ENCODE data around the gene STPG1.

Gene STPG1

GRCh38 chr1:24347159-24347934, 66.2 kb downstream of the STPG1 start:
- no peak for DNase-seq (ENCODE audit: insufficient read length)
- no peak for TF ChIP-seq POLR2A (IDR thresholded peaks at IDR 0.05; ENCODE audit: low read depth, low read length)
- no peak for FAIRE-seq

- no peak for TF ChIP-seq POLR2AphosphoS5 (IDR thresholded peaks at IDR 0.05; ENCODE audit: low read depth, low read length)
- TF ChIP-seq TAF1 (IDR thresholded peaks at IDR 0.05; ENCODE audit: borderline replicate concordance, low read depth, low read length), result no peak
- TF ChIP-seq POLR2A (IDR thresholded peaks at IDR 0.05; ENCODE audit: low read depth, low read length), result no peak
- FAIRE-seq, result no peak
These were observed 68.2 kb downstream of the STPG1 start for GRCh38 chr1:24345334-24345733.

GRCh38 chr1:24344090-24344742, 69.4 kb downstream of the STPG1 start:
- FAIRE-seq (no peak), DNase-seq (ENCODE audit: insufficient read length) (no peak)
- no peak for TF ChIP-seq POLR2A (IDR thresholded peaks at IDR 0.05; ENCODE audit: low read depth, low read length)
- no peak for TF ChIP-seq TAF1 (IDR thresholded peaks at IDR 0.05; ENCODE audit: borderline replicate concordance, low read depth, low read length)
- TF ChIP-seq POLR2AphosphoS5 (IDR thresholded peaks at IDR 0.05; ENCODE audit: low read depth, low read length), result no peak

More at GRCh38 chr1:24345334-24345733, 68.2 kb downstream of the STPG1 start:
- DNase-seq (ENCODE audit: insufficient read length), result no peak

GRCh38 chr1:24343412-24344089, 70.0 kb downstream of the STPG1 start:
- FAIRE-seq, result no peak

GRCh38 chr1:24341260-24341659, 72.3 kb downstream of the STPG1 start:
- DNase-seq (ENCODE audit: insufficient read length), result no peak
- FAIRE-seq, result no peak
- TF ChIP-seq TAF1 (IDR thresholded peaks at IDR 0.05; ENCODE audit: borderline replicate concordance, low read depth, low read length), result no peak
- no peak for TF ChIP-seq POLR2AphosphoS5 (IDR thresholded peaks at IDR 0.05; ENCODE audit: low read depth, low read length)
- TF ChIP-seq POLR2A (IDR thresholded peaks at IDR 0.05; ENCODE audit: low read depth, low read length), result no peak

More at GRCh38 chr1:24343412-24344089, 70.0 kb downstream of the STPG1 start:
- TF ChIP-seq POLR2AphosphoS5 (IDR thresholded peaks at IDR 0.05; ENCODE audit: low read depth, low read length) (no peak), POLR2A (IDR thresholded peaks at IDR 0.05; ENCODE audit: low read depth, low read length) (no peak), TAF1 (IDR thresholded peaks at IDR 0.05; ENCODE audit: borderline replicate concordance, low read depth, low read length) (no peak)
- DNase-seq (ENCODE audit: insufficient read length), result no peak

- no peak for FAIRE-seq
- TF ChIP-seq POLR2AphosphoS5 (IDR thresholded peaks at IDR 0.05; ENCODE audit: low read depth, low read length) (no peak), TAF1 (IDR thresholded peaks at IDR 0.05; ENCODE audit: borderline replicate concordance, low read depth, low read length) (no peak), POLR2A (IDR thresholded peaks at IDR 0.05; ENCODE audit: low read depth, low read length) (no peak)
These were observed 72.8 kb downstream of the STPG1 start for GRCh38 chr1:24340770-24341169.

GRCh38 chr1:24339996-24340395, 73.6 kb downstream of the STPG1 start:
- FAIRE-seq, result no peak
- DNase-seq (ENCODE audit: insufficient read length), result no peak
- TF ChIP-seq POLR2AphosphoS5 (IDR thresholded peaks at IDR 0.05; ENCODE audit: low read depth, low read length), result no peak
- TF ChIP-seq POLR2A (IDR thresholded peaks at IDR 0.05; ENCODE audit: low read depth, low read length), result no peak
- no peak for TF ChIP-seq TAF1 (IDR thresholded peaks at IDR 0.05; ENCODE audit: borderline replicate concordance, low read depth, low read length)

More at GRCh38 chr1:24340770-24341169, 72.8 kb downstream of the STPG1 start:
- no peak for DNase-seq (ENCODE audit: insufficient read length)

GRCh38 chr1:24338447-24338846, 75.1 kb downstream of the STPG1 start:
- DNase-seq (ENCODE audit: insufficient read length) (no peak), FAIRE-seq (no peak)
- TF ChIP-seq POLR2A (IDR thresholded peaks at IDR 0.05; ENCODE audit: low read depth, low read length) (no peak), TAF1 (IDR thresholded peaks at IDR 0.05; ENCODE audit: borderline replicate concordance, low read depth, low read length) (no peak), POLR2AphosphoS5 (IDR thresholded peaks at IDR 0.05; ENCODE audit: low read depth, low read length) (no peak)

GRCh38 chr1:24337455-24337854, 76.1 kb downstream of the STPG1 start:
- FAIRE-seq (no peak), DNase-seq (ENCODE audit: insufficient read length) (no peak)
- TF ChIP-seq TAF1 (IDR thresholded peaks at IDR 0.05; ENCODE audit: borderline replicate concordance, low read depth, low read length) (no peak), POLR2A (IDR thresholded peaks at IDR 0.05; ENCODE audit: low read depth, low read length) (no peak), POLR2AphosphoS5 (IDR thresholded peaks at IDR 0.05; ENCODE audit: low read depth, low read length) (no peak)

GRCh38 chr1:24336075-24336474, 77.5 kb downstream of the STPG1 start:
- no peak for TF ChIP-seq POLR2A (IDR thresholded peaks at IDR 0.05; ENCODE audit: low read depth, low read length)
- no peak for TF ChIP-seq POLR2AphosphoS5 (IDR thresholded peaks at IDR 0.05; ENCODE audit: low read depth, low read length)
- no peak for TF ChIP-seq TAF1 (IDR thresholded peaks at IDR 0.05; ENCODE audit: borderline replicate concordance, low read depth, low read length)
- no peak for FAIRE-seq

GRCh38 chr1:24331961-24332673, 81.5 kb downstream of the STPG1 start:
- FAIRE-seq, result no peak
- TF ChIP-seq POLR2AphosphoS5 (IDR thresholded peaks at IDR 0.05; ENCODE audit: low read depth, low read length) (no peak), POLR2A (IDR thresholded peaks at IDR 0.05; ENCODE audit: low read depth, low read length) (no peak), TAF1 (IDR thresholded peaks at IDR 0.05; ENCODE audit: borderline replicate concordance, low read depth, low read length) (no peak)
- DNase-seq (ENCODE audit: insufficient read length), result no peak

More at GRCh38 chr1:24336075-24336474, 77.5 kb downstream of the STPG1 start:
- no peak for DNase-seq (ENCODE audit: insufficient read length)
